ENCODE data around the gene AP3B1. TPM values are rescaled to one million over a fixed set of nuclear protein-coding genes. Genes with fewer than 3 reads are reported as not detected.

The AP3B1 gene
- total RNA-seq, 1 donor from 2014 or later = 14.3 TPM

- TF ChIP-seq, protein P1, sequence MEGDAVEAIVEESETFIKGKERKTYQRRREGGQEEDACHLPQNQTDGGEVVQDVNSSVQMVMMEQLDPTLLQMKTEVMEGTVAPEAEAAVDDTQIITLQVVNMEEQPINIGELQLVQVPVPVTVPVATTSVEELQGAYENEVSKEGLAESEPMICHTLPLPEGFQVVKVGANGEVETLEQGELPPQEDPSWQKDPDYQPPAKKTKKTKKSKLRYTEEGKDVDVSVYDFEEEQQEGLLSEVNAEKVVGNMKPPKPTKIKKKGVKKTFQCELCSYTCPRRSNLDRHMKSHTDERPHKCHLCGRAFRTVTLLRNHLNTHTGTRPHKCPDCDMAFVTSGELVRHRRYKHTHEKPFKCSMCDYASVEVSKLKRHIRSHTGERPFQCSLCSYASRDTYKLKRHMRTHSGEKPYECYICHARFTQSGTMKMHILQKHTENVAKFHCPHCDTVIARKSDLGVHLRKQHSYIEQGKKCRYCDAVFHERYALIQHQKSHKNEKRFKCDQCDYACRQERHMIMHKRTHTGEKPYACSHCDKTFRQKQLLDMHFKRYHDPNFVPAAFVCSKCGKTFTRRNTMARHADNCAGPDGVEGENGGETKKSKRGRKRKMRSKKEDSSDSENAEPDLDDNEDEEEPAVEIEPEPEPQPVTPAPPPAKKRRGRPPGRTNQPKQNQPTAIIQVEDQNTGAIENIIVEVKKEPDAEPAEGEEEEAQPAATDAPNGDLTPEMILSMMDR (IDR thresholded peaks at IDR 0.05; ENCODE audit: partially characterized antibody, unreplicated experiment) = no peak
- H3K27me3 Mint-ChIP-seq (ENCODE audit: unreplicated experiment) = no peaks in the 10 kb centered on the region
- H3K4me1 Mint-ChIP-seq (ENCODE audit: low read depth, unreplicated experiment) = peaks cover 4% of the 10 kb centered on the region
- DNase-seq = no peak
- H3K4me3 Mint-ChIP-seq (ENCODE audit: unreplicated experiment) = no peak overlapping the region
- no peaks in the 10 kb centered on the region for H3K9me3 Mint-ChIP-seq (ENCODE audit: unreplicated experiment)
- H3K27ac Mint-ChIP-seq (ENCODE audit: unreplicated experiment) = no peak overlapping the region
- H3K36me3 Mint-ChIP-seq (ENCODE audit: unreplicated experiment) = no peaks in the 10 kb centered on the region
These were observed 162.0 kb downstream of the AP3B1 start for GRCh38 chr5:78132507-78132906.

- TF ChIP-seq, protein P1 (IDR thresholded peaks at IDR 0.05; ENCODE audit: partially characterized antibody, unreplicated experiment) = no peak
- Mint-ChIP-seq H3K9me3 (ENCODE audit: unreplicated experiment) (peaks cover 2% of the 10 kb centered on the region), H3K4me1 (ENCODE audit: low read depth, unreplicated experiment) (peaks cover 4% of the 10 kb centered on the region), H3K27me3 (ENCODE audit: unreplicated experiment) (peaks cover 2% of the 10 kb centered on the region), H3K36me3 (ENCODE audit: unreplicated experiment) (no peaks in the 10 kb centered on the region), H3K4me3 (ENCODE audit: unreplicated experiment) (no peak overlapping the region), H3K27ac (ENCODE audit: unreplicated experiment) (no peak overlapping the region)
- DNase-seq = no peak
These were observed 164.9 kb downstream of the AP3B1 start for GRCh38 chr5:78129597-78129996.

DNA sequence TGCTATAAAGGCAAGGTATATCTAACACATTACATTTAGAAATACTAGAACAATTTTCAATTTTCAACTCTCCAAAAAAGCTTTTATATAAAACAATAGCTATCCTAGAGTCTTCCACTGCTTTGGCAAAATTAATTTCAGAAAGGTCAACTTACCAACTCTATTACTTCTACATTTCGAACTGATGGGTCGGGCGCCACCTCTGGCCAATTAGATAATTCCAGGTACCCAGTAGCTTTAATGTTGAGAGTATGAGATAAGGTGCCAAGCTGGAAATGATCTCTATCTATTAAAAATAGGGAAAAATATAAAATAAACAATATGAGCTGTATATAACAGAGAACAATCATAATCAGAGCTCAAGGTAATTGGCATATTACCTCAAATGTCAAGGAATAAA lies 166.6 kb downstream of the AP3B1 start:
- TF ChIP-seq, protein P1 (IDR thresholded peaks at IDR 0.05; ENCODE audit: partially characterized antibody, unreplicated experiment) = peak; percentile 67
- Mint-ChIP-seq H3K4me1 (ENCODE audit: low read depth, unreplicated experiment) (peaks cover 3% of the 10 kb centered on the region), H3K9me3 (ENCODE audit: unreplicated experiment) (peaks cover 2% of the 10 kb centered on the region), H3K27ac (ENCODE audit: unreplicated experiment) (no peak overlapping the region), H3K4me3 (ENCODE audit: unreplicated experiment) (no peak overlapping the region), H3K27me3 (ENCODE audit: unreplicated experiment) (peaks cover 2% of the 10 kb centered on the region), H3K36me3 (ENCODE audit: unreplicated experiment) (no peaks in the 10 kb centered on the region)
- DNase-seq = peak; percentile 48

DNA sequence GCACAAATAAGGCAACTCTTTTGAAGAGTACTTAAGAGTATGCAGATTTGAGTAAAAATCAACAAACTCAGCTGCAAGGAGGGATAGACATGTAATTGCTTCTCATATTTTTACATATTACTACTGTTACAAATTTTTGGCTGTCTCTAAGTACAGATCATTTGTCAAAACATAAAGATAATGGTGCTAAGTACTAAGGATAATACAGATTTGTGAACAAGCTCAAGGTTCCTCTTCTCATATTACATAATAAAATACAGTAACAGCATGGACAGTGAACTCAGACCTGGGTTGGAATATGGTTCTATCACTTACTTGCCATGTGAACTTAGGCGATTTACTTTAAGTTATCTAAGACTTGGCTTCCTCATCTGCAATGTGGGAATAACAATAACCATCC lies 168.0 kb downstream of the AP3B1 start:
- Mint-ChIP-seq H3K4me1 (ENCODE audit: low read depth, unreplicated experiment) (peaks cover 2% of the 10 kb centered on the region), H3K4me3 (ENCODE audit: unreplicated experiment) (no peak overlapping the region), H3K27me3 (ENCODE audit: unreplicated experiment) (peaks cover 4% of the 10 kb centered on the region), H3K9me3 (ENCODE audit: unreplicated experiment) (peaks cover 4% of the 10 kb centered on the region), H3K27ac (ENCODE audit: unreplicated experiment) (no peak overlapping the region), H3K36me3 (ENCODE audit: unreplicated experiment) (no peaks in the 10 kb centered on the region)
- no peak for DNase-seq
- TF ChIP-seq, protein P1 (IDR thresholded peaks at IDR 0.05; ENCODE audit: partially characterized antibody, unreplicated experiment) = no peak

- Mint-ChIP-seq H3K4me1 (ENCODE audit: low read depth, unreplicated experiment) (peaks cover 14% of the 10 kb centered on the region), H3K27ac (ENCODE audit: unreplicated experiment) (no peak overlapping the region), H3K27me3 (ENCODE audit: unreplicated experiment) (no peaks in the 10 kb centered on the region), H3K36me3 (ENCODE audit: unreplicated experiment) (peaks cover 9% of the 10 kb centered on the region), H3K4me3 (ENCODE audit: unreplicated experiment) (no peak overlapping the region), H3K9me3 (ENCODE audit: unreplicated experiment) (peaks cover 11% of the 10 kb centered on the region)
- TF ChIP-seq, protein P1 (IDR thresholded peaks at IDR 0.05; ENCODE audit: partially characterized antibody, unreplicated experiment) = no peak
- no peak for DNase-seq
These were observed 178.3 kb downstream of the AP3B1 start for GRCh38 chr5:78116167-78116566.

Measured in glutamatergic neuron (in vitro differentiated cells).